Ramos (cell line): ENCODE results near the gene TTC33.
"Not testable (repeated sequence)": the region's sequence is repeated elsewhere in the genome, so short reads cannot be mapped to it uniquely, and the experiment has no call there.

ENCODE experiments used
- in situ Hi-C: fragments of 300-500 bp; cut with MboI; formaldehyde crosslinking; loops from one replicate; pipeline ENCODE4 v1.14.3; 2022; ENCODE audit warnings: low sequenced_read_pairs; ENCODE audit not compliant: unreplicated experiment

TTC33 gene

DNA sequence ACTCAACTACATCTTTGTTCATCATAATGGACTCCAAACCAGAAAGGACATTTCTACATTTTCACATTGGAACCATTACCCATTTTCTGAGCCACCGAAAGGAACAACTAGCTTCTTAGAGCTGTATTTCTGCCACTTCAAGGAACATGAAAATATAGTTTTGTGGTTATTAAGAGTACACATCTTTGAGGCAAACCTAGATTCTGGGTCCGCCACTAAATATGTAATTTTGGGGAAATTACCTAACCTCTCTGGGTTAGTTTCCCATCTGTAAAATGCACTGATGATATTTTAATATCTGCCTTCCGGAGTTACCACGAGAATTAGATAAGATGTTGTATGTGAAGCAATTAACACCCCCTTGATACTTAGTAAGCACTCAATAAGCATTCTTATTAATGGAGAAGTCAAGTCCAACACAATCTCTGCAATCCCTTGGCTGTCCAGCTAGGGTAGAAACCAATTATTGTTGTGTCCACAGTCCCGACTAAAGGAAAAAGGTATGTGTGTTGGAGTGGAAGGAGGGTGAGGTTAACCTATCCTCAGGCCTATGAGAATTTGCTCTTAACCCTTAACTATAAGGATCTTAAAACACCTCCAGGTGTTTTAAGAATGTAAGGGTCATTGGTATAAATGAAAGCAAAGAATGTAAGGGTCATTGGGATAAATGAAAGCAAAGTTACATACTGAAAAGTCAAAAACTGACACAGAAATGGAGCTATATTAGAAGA, 170.1 kb downstream of the TTC33 start:
- in situ Hi-C loops, result no loop called here

- in situ Hi-C loops, result no loop called here
These were observed 171.7 kb downstream of the TTC33 start for GRCh38 chr5:40584054-40584453.

- in situ Hi-C loops, result no loop called here
These were observed 177.0 kb downstream of the TTC33 start for GRCh38 chr5:40578501-40579451.

GRCh38 chr5:40577718-40578117, 178.0 kb downstream of the TTC33 start:
- in situ Hi-C loops, result no loop called here

GRCh38 chr5:40575921-40576320, 179.8 kb downstream of the TTC33 start:
- in situ Hi-C loops, result no loop called here

DNA sequence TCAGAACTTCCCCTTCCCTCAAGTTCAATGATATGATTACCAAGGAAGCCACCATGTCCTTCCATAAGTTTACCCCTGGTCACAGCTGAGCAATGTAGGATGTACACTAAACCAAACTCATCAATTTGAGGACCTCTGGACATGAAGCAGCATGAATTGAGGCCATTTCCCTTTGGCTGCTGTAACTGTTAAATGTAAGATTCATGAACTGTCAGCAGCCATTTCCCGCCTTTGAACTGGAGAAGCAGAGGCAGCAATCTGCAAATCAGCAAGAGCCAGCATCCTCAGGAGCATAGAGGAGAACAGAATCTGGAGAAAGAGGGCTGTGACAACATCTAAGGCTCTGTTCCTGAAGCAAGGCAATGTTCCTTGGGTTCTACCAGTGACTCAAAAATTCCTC, 180.3 kb downstream of the TTC33 start:
- in situ Hi-C loops, result no loop called here

GRCh38 chr5:40572937-40573336, 182.8 kb downstream of the TTC33 start:
- in situ Hi-C loops, result no loop called here

DNA sequence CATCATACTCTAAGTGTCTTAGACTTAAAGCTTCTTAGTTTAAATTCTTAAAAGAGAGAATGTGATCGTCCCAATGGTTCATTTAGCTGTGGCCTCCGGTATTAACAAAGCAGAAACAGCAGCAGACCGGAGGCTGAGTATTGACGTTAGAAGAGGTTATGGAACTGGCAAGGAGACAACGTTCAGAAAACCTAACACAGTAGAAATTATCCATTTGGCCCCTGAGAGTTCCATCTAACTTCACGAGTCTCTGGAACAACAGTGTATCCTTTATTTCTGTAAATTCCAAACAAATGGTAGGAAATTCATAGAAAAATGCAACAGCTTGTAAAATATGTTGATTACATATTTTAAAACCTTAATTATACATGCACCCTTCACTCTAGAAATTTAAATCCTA, 183.4 kb downstream of the TTC33 start:
- in situ Hi-C loops, result no loop called here

- in situ Hi-C loops, result no loop called here
These were observed 184.0 kb downstream of the TTC33 start for GRCh38 chr5:40571729-40572128.

- in situ Hi-C loops, result no loop called here
These were observed 185.2 kb downstream of the TTC33 start for GRCh38 chr5:40570408-40571129.

GRCh38 chr5:40569546-40570270, 186.1 kb downstream of the TTC33 start:
- in situ Hi-C loops, result no loop called here

GRCh38 chr5:40568548-40568947, 187.2 kb downstream of the TTC33 start:
- in situ Hi-C loops, result no loop called here

GRCh38 chr5:40563173-40563572, 192.6 kb downstream of the TTC33 start:
- in situ Hi-C loops, result not testable (repeated sequence)

DNA sequence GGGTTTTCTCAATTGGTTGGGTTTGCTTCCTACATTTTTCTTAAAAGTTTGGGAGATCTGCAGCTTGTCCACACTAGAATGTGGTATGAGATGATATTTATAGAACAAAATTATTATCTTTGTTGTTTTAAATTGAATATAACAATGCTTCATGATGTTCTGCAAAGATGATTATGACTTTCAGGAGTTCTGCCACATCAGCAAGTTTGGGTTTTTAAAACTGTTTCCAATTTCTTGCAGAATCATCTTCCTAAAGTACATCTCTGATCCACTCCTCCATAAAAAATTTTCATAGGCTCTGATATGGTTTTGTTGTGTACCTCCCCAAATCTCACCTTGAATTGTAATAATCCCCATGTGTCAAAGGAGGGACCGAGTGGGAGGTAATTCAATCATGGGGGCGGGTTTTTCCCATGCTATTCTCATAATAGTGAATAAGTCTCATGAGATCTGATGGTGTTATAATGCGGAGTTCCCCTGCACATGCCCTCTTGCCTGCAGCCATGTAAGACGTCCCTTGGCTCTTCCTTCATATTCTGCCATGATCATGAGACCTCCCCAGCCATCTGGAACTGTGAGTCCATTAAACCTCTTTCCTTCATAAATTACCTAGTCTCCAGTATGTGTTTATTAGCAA, 195.2 kb downstream of the TTC33 start:
- in situ Hi-C loops, result no loop called here

DNA sequence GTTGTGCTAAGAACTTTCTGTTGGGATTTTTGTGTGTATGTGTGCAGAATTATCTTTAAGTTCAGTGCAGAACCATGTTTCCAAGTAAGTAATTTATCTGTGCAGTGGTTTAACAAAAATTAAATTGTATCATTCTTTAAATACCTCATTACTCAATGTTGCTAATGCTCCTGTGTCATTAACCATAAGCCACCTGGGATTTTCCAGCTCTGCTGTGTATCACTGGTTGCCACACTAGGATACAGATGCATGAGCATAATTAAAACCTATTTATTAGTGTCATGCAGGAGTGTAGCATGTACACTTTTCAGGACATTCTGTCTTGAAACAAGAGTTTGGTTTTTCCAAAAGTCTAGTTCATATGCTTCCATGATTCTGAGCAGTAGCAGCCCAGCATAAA, 196.5 kb downstream of the TTC33 start:
- in situ Hi-C loops, result no loop called here

DNA sequence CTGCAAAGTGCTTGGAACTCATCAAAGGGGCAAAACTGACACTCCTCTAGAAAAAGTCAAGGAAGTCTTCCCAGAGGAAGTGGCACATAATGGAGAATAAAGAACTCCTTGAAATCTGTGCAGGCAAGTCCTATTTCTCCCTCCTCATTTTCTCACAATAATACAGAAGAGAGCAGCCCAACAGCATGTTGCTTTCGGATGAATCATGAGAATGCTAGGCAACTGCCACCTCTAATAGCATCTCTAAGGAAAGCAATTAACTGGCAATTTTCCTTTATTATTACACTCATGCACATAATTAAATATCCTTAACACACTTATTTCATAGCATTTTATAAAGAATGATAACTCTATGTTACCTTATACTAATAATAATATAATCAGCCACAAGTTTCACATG, 198.3 kb downstream of the TTC33 start:
- in situ Hi-C loops, result no loop called here

- in situ Hi-C loops, result no loop called here
These were observed 198.9 kb downstream of the TTC33 start for GRCh38 chr5:40556811-40557210.

DNA sequence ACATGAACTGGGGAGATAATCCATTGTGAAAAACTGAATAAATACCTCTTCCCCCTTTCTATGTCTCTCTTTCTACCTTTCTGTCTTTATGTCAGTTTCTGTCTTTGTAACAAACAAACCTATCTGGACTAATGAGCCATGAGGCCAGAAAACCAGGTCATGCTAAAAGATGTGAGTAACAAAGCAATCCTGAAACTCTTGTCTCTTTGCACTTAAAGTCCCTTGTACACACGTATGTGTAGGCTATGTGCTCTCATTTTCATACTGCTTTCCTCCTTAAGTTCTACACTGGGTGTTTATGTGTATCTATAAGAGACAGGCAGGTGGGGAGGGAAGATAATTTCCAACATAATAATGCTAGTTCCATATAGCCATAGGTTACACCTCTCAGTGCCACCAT, 199.9 kb downstream of the TTC33 start:
- in situ Hi-C loops, result no loop called here

- in situ Hi-C loops, result no loop called here
These were observed 200.9 kb downstream of the TTC33 start for GRCh38 chr5:40554813-40555212.

GRCh38 chr5:40554054-40554453, 201.7 kb downstream of the TTC33 start:
- in situ Hi-C loops, result no loop called here
